Measurements from ENCODE around the gene POMT1. TPM values are rescaled to one million over a fixed set of nuclear protein-coding genes. Genes with fewer than 3 reads are reported as not detected.

Gene POMT1
- total and polyA plus RNA-seq, 4 donors, result 11.9 to 28.3 (median 23.1) TPM

GRCh38 chr9:131477367-131477766, 25.4 kb upstream of the POMT1 start:
- H3K9ac ChIP-seq (ENCODE audit: insufficient read depth in 1 of 2, low read length in 2 of 2), result no peak overlapping the region
- H3K27me3 ChIP-seq (ENCODE audit: control insufficient read depth in 3 of 3, insufficient read depth in 3 of 3, low read length in 2 of 3), result no peaks in the 10 kb centered on the region
- TF ChIP-seq, protein P1, sequence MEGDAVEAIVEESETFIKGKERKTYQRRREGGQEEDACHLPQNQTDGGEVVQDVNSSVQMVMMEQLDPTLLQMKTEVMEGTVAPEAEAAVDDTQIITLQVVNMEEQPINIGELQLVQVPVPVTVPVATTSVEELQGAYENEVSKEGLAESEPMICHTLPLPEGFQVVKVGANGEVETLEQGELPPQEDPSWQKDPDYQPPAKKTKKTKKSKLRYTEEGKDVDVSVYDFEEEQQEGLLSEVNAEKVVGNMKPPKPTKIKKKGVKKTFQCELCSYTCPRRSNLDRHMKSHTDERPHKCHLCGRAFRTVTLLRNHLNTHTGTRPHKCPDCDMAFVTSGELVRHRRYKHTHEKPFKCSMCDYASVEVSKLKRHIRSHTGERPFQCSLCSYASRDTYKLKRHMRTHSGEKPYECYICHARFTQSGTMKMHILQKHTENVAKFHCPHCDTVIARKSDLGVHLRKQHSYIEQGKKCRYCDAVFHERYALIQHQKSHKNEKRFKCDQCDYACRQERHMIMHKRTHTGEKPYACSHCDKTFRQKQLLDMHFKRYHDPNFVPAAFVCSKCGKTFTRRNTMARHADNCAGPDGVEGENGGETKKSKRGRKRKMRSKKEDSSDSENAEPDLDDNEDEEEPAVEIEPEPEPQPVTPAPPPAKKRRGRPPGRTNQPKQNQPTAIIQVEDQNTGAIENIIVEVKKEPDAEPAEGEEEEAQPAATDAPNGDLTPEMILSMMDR (IDR thresholded peaks at IDR 0.05; ENCODE audit: control extremely low read depth, extremely low read depth), result no peak
- no peaks in the 10 kb centered on the region for H3K9me3 ChIP-seq (ENCODE audit: control insufficient read depth in 4 of 4, insufficient read depth in 3 of 4, low read length in 3 of 4)
- ATAC-seq (ENCODE audit: insufficient read depth, low FRiP score) (no peak), DNase-seq (no peak)
- H3K36me3 ChIP-seq (ENCODE audit: control insufficient read depth in 4 of 4, insufficient read depth in 4 of 4, low read length in 4 of 4), result peaks cover 21 to 84% (median 68%) of the 10 kb centered on the region in 4 donors
- no peak overlapping the region for H3K4me3 ChIP-seq
- no peaks in the 10 kb centered on the region for H3K4me1 ChIP-seq (ENCODE audit: control insufficient read depth in 5 of 5, insufficient read depth in 5 of 5, low read length in 5 of 5)
- no peak overlapping the region for H3K27ac ChIP-seq (ENCODE audit: low read depth in 1 of 2, low read length in 1 of 2)
- 80 to 85% methylated on average over 11 of the region's 11 CpGs for WGBS, 2 donors

GRCh38 chr9:131477816-131478419, 24.8 kb upstream of the POMT1 start:
- 94 to 95% methylated on average over 19 of the region's 19 CpGs for WGBS, 2 donors
- no peaks in the 10 kb centered on the region for H3K27me3 ChIP-seq (ENCODE audit: control insufficient read depth in 3 of 3, insufficient read depth in 3 of 3, low read length in 2 of 3)
- H3K9ac ChIP-seq (ENCODE audit: insufficient read depth in 1 of 2, low read length in 2 of 2), result no peak overlapping the region
- no peak overlapping the region for H3K4me3 ChIP-seq
- peaks cover 22 to 89% (median 68%) of the 10 kb centered on the region in 4 donors for H3K36me3 ChIP-seq (ENCODE audit: control insufficient read depth in 4 of 4, insufficient read depth in 4 of 4, low read length in 4 of 4)
- H3K9me3 ChIP-seq (ENCODE audit: control insufficient read depth in 4 of 4, insufficient read depth in 3 of 4, low read length in 3 of 4), result no peaks in the 10 kb centered on the region
- TF ChIP-seq, protein P1 (IDR thresholded peaks at IDR 0.05; ENCODE audit: control extremely low read depth, extremely low read depth), result no peak
- H3K4me1 ChIP-seq (ENCODE audit: control insufficient read depth in 5 of 5, insufficient read depth in 5 of 5, low read length in 5 of 5), result no peaks in the 10 kb centered on the region
- no peak overlapping the region for H3K27ac ChIP-seq (ENCODE audit: low read depth in 1 of 2, low read length in 1 of 2)
- no peak for ATAC-seq (ENCODE audit: insufficient read depth, low FRiP score)
- no peak for DNase-seq

GRCh38 chr9:131478421-131478868, 24.3 kb upstream of the POMT1 start:
- no peaks in the 10 kb centered on the region for H3K4me1 ChIP-seq (ENCODE audit: control insufficient read depth in 5 of 5, insufficient read depth in 5 of 5, low read length in 5 of 5)
- ATAC-seq (ENCODE audit: insufficient read depth, low FRiP score) (no peak), DNase-seq (peak; percentile 29 to 34 (median 31))
- TF ChIP-seq, protein P1 (IDR thresholded peaks at IDR 0.05; ENCODE audit: control extremely low read depth, extremely low read depth), result no peak
- H3K4me3 ChIP-seq, result no peak overlapping the region
- 61% methylated on average over 12 of the region's 12 CpGs for WGBS, 2 donors
- H3K36me3 ChIP-seq (ENCODE audit: control insufficient read depth in 4 of 4, insufficient read depth in 4 of 4, low read length in 4 of 4), result peaks cover 22 to 89% (median 67%) of the 10 kb centered on the region in 4 donors
- no peak overlapping the region for H3K9ac ChIP-seq (ENCODE audit: insufficient read depth in 1 of 2, low read length in 2 of 2)
- no peak overlapping the region for H3K27ac ChIP-seq (ENCODE audit: low read depth in 1 of 2, low read length in 1 of 2)
- H3K9me3 ChIP-seq (ENCODE audit: control insufficient read depth in 4 of 4, insufficient read depth in 3 of 4, low read length in 3 of 4), result no peaks in the 10 kb centered on the region
- no peaks in the 10 kb centered on the region for H3K27me3 ChIP-seq (ENCODE audit: control insufficient read depth in 3 of 3, insufficient read depth in 3 of 3, low read length in 2 of 3)

DNA sequence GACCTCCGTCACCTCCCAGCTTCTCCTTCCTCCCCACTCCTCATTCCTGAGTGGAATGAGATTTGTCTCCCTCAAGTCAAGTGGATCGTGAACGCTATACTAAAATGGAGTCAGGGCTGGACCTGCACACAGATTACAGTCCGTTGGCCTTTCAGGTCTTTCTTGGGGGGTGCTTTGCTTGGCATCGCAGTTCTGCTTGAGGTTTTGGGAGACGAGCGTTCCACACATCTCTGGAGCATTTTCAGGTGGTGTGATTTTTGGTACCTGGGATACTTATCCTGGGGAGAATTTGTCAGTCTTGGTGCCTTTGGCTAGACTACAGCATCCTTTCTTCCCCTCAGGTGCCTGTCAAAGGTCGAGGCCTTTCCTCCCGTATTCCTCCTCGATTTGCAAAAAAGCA, 23.8 kb upstream of the POMT1 start:
- WGBS, 2 donors, result 90 to 92% methylated on average over 10 of the region's 10 CpGs
- DNase-seq, result no peak

More for the DNA sequence above, 23.8 kb upstream of the POMT1 start:
- H3K4me3 ChIP-seq, result no peak overlapping the region
- no peak overlapping the region for H3K27ac ChIP-seq (ENCODE audit: low read depth in 1 of 2, low read length in 1 of 2)
- no peak overlapping the region for H3K9ac ChIP-seq (ENCODE audit: insufficient read depth in 1 of 2, low read length in 2 of 2)
- TF ChIP-seq, protein P1 (IDR thresholded peaks at IDR 0.05; ENCODE audit: control extremely low read depth, extremely low read depth), result no peak
- no peaks in the 10 kb centered on the region for H3K27me3 ChIP-seq (ENCODE audit: control insufficient read depth in 3 of 3, insufficient read depth in 3 of 3, low read length in 2 of 3)
- no peaks in the 10 kb centered on the region for H3K4me1 ChIP-seq (ENCODE audit: control insufficient read depth in 5 of 5, insufficient read depth in 5 of 5, low read length in 5 of 5)
- no peaks in the 10 kb centered on the region for H3K9me3 ChIP-seq (ENCODE audit: control insufficient read depth in 4 of 4, insufficient read depth in 3 of 4, low read length in 3 of 4)
- no peak for ATAC-seq (ENCODE audit: insufficient read depth, low FRiP score)
- H3K36me3 ChIP-seq (ENCODE audit: control insufficient read depth in 4 of 4, insufficient read depth in 4 of 4, low read length in 4 of 4), result peaks cover 23 to 87% (median 68%) of the 10 kb centered on the region in 4 donors
